IPS DF 4.7 (cell line): ENCODE measurements around the gene COX4I1.

Source experiments
- DNase-seq: peaks from one replicate; pipeline ENCODE4 v3.0.0-alpha.2; 2013; ENCODE audit warnings: low spot score; ENCODE audit errors: extremely low read depth

The COX4I1 gene

DNA sequence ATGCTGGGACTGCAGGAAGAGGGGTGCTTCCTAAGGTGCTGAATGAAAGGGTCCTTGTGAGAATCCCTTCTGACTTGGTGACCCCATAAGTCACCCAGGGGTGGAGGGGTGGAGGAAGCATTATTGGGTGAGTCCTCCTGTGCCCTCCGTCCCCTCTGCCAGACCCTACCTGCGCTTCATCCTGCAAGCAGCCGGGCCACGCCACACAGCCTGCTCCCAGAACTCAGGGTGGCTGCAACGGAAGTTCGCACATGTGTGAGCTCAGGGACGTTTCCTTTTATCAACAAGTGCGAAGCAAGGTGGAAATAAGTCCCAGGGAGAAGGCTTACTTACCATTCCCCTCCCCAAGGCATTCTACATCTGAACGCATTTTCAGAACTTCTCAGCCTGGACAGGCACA is 40.9 kb downstream of the COX4I1 start:
- DNase-seq = no peak

GRCh38 chr16:85840801-85841200 is 41.3 kb downstream of the COX4I1 start:
- DNase-seq = no peak

GRCh38 chr16:85842435-85842834 is 42.9 kb downstream of the COX4I1 start:
- no peak for DNase-seq

- DNase-seq = no peak
Measured at GRCh38 chr16:85842848-85843247, 43.4 kb downstream of the COX4I1 start.

DNA sequence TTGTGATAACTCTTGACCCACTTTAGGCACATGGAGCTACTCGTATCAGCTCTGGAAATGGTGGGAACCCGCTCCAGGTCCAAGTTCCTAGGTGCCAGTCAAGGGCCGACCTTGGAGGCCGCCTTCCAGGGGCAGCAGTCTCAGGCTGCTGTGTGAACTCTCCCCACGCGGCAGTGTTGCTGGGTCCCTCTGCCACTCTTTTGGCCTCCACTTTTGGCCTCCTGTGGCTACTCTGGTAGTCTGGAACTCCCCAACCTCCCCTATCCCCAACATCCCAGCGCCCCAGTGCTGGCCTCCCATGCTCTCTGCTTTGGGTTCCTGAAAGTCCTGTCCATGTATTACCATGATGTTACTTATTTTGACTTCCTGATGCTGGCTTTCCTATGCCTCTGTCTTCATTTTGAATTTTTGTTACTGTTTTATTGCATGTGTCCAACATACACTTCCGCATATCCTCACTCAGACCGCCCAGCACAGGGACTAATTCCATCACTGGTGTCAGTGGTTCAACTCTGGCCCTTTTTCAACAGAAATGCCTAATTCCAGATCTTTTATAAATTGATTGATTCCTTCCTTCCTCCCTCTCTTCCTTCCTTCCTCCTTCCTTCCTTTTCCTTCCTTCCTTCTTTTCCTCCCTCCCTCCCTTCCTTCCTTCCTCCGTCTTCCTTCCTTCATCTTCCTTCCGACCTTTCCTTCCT is 44.1 kb downstream of the COX4I1 start:
- DNase-seq = no peak

DNA sequence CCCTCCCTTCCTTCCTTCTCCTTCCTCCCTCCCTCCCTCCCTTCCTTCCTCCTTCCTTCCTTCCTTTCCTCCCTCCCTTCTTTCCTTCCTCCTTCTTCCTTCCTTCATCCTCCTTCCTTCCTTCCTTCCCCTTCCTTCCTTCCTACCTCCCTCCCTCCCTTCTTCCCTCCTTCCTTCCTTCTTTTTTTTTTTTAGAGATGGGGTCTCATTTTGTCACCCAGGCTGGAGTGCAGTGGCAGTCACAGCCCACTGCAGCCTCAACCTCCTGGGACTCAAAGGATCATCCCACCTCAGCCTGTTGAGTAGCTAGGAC is 44.6 kb downstream of the COX4I1 start:
- DNase-seq = no peak

DNA sequence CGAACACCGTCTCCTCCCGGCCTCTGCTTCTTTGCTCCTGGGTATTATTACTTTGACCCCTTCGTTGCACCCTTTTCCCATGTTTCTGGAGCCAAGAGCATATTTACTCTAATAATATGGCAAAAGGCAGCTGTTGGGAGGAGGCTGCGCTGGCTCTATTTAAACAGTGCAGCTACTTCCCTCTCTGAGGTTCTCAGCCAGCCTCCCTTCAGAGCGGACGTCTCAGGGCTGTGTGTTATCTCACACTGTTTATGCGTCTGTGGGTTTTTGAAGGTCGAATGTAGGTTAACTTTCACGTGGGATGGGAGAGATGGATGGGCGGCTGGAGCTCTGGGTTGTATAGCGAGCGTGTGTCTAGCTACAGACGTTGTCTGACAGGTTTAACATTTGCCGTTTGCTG is 45.3 kb downstream of the COX4I1 start:
- DNase-seq = no peak

- DNase-seq = no peak
Measured at GRCh38 chr16:85845266-85845665, 45.8 kb downstream of the COX4I1 start.

GRCh38 chr16:85846461-85846860 is 47.0 kb downstream of the COX4I1 start:
- no peak for DNase-seq

DNA sequence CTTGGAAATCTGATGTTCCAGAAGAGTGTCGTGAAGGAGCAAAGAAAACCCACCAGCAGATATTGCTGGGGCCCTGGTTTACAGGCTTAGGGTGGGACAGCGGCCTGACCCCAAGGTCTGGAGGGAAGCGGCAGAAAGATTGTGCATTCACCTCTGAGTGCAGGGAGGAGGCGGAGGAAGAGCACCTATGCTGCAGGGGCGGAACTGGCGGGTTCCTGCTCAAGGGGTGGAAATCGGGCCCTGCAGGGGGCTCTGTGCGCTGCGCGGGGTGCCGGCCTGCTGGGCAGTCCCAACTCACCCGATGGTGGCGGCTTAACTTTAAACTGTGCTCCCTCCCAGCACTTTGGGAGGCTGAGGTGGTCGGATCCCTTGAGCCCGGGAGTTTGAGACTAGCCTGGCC is 47.5 kb downstream of the COX4I1 start:
- DNase-seq = no peak

- no peak for DNase-seq
Measured at GRCh38 chr16:85847681-85848601, 48.4 kb downstream of the COX4I1 start.

GRCh38 chr16:85848986-85849385 is 49.5 kb downstream of the COX4I1 start:
- DNase-seq = no peak

GRCh38 chr16:85849388-85849787 is 49.9 kb downstream of the COX4I1 start:
- DNase-seq = no peak

DNA sequence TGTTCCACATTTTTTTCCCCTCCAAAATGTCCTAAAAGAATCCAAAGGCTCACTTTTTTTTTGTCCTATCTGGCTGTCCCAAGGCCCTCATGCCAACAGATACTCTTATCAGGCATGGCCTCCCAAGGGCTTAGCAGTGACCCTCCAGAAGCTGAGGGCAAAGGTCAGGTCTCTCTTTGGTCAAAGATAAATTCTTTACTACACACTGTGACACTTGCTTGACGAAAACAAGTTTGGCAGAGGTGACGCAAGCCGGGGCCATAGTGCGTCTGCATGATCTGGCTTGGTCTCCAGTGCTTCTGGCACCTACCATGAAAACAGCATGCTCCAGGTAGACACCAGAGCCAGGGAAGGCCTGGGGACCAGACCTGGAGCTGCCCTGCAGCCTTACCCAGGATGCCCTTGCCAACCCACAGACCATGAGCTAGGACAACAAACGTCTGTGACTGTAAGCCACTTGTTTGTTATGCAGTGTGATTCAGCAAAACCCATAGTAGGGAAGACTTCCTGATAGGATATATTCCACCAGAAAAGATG is 50.9 kb downstream of the COX4I1 start:
- no peak for DNase-seq

DNA sequence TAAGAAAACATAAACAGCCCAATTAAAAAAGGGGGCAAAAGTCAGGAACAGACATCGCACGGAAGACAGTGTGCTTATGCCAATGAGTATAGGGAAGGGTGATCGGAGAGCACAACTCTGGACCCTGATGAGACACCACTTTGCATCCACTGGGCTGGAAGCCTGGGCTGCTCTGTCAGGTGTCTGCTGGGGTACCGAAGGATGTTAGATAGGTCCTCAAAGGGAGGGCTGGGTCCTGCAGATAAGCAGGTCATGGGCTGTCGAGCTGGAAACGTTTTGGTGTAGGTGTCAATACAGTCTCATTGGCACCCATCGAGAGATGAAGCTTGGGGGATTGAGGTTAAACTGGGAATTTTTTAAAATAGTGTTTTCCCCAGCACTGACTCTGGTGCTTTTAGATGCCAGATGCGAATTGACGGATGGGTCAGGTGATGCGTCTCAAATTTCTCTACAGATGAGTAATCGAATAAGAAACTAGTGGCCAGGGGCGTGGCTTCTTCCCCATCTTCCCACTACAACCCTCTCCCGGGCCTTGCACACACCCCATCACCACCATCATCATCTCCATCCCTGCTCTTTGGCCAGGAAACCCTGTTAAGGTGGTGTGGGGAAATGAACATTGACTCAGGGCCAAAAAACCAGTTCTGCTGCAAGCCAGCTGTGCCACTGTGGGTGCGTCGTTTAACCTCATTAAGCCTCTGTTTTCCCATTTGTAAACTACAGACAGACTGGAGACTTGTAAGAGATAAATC is 51.7 kb downstream of the COX4I1 start:
- DNase-seq = no peak

- DNase-seq = no peak
Measured at GRCh38 chr16:85853547-85854545, 54.4 kb downstream of the COX4I1 start.

DNA sequence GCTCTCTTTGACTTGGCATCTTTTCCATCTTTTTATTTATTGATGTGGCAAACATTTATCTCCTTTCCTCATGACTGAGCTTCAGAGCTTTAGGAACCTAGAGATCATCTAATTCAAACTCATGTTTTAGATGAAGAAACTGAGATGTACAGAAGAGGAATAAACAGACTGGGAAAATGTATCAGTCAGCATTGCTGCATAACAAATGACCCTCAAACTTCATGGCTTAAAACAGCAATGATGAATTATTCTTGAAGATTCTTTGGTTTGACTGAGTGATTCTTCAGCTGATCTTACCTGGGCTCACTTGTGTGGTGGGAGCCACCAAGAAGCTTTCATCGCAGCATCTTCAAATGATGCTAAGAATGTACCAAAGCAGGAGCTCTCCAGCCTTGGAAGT is 55.4 kb downstream of the COX4I1 start:
- DNase-seq = no peak

DNA sequence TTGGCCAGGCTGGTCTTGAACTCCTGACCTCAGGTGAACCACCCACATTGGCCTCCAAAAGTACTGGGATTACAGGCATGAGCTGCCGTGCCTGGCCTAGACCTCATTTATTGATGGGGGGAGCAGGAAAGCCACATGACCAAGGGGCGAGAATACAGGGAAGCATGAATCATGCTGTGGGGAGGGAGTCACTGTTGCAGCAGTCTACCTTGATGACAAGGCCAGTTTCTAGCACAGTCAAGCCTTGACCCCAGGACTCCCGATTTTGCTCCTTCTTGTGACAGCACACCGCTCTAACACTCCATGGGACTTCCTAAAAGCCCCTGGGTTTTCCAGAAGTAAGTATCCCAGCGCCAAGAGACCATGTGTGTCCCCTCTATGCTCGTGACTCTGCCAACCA is 56.6 kb downstream of the COX4I1 start:
- no peak for DNase-seq

DNA sequence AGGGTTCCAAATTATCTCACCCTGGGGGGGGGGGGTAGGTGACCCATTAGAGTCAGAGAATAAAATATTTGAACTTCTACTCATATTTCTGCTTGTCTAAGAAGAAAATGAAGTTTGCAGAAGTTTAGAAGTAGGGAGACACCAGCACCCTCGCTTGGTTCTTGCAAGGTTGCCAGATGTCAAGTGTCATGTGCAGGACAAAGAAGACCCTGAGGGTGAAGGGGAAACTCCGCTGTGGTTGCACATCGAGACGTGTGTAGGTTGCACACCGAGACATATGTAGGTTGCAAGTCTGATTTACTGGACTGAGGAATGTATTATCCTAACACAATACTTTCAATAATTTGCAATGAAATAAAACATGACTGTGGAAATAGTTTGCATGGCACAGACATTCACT is 57.1 kb downstream of the COX4I1 start:
- DNase-seq = no peak
